ENCODE measurements around the gene PPFIBP2. TPM values are rescaled to one million over a fixed set of nuclear protein-coding genes. Genes with fewer than 3 reads are reported as not detected.

PPFIBP2 gene
- total RNA-seq, 1 experiment from 2014 or later, result 5.7 TPM

DNA sequence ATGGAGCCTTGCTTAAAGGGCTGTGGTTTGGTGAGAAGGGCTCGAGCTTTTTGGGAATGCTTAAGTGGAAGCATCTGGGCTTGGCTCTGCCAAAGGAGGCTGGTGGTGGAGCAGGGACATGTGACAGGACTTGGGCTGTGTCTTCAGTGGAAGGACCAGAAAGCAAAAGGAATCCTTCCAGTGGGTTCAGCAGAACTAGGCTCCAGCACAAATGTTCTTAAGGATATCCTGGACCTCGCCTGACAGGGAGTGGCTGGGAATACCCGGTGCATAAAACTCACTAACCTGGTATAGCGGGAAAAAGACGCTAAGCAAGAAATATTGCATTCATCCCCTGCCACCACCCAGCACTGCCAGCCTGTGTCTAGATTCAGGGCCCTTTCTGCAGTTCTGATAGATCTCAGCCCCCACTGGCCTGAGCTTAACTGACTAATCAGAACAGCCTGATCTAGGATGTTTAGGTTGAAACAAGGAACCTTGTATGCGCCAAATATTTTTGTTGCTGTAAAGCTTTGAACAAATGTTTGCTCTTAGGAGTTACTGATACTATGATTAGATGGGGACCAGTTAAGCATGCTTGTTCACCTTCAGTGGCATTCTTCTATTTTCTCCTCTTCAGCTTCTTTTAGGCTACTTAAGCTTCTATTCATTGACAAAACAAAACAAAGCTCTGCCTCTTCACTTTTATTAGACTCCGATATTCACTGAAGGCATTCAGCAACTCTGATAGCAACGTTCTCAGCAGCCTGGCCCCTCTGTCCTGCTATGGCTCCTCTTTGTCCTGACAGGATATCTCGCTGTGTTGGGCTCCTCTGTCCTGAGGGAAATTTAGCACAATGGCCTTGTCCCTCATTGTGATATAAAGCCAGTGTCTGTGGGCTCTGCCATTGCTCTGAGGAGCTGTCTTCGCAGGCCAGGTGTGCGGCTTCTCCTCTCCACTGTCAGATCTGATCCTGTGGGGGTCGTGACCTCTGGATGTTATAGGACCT is 25.0 kb downstream of the PPFIBP2 start (continued):
- TF ChIP-seq, protein P1, sequence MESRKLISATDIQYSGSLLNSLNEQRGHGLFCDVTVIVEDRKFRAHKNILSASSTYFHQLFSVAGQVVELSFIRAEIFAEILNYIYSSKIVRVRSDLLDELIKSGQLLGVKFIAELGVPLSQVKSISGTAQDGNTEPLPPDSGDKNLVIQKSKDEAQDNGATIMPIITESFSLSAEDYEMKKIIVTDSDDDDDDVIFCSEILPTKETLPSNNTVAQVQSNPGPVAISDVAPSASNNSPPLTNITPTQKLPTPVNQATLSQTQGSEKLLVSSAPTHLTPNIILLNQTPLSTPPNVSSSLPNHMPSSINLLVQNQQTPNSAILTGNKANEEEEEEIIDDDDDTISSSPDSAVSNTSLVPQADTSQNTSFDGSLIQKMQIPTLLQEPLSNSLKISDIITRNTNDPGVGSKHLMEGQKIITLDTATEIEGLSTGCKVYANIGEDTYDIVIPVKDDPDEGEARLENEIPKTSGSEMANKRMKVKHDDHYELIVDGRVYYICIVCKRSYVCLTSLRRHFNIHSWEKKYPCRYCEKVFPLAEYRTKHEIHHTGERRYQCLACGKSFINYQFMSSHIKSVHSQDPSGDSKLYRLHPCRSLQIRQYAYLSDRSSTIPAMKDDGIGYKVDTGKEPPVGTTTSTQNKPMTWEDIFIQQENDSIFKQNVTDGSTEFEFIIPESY (IDR thresholded peaks at IDR 0.05; ENCODE audit: extremely low read depth, insufficient replicate concordance, low read length), result no peak
- no peak for TF ChIP-seq EZH2phosphoT487 (IDR thresholded peaks at IDR 0.05; ENCODE audit: borderline replicate concordance)
- TF ChIP-seq EZH2 (IDR thresholded peaks at IDR 0.05), result no peak
- no peak for TF ChIP-seq SIN3A (IDR thresholded peaks at IDR 0.05; ENCODE audit: low read depth)

DNA sequence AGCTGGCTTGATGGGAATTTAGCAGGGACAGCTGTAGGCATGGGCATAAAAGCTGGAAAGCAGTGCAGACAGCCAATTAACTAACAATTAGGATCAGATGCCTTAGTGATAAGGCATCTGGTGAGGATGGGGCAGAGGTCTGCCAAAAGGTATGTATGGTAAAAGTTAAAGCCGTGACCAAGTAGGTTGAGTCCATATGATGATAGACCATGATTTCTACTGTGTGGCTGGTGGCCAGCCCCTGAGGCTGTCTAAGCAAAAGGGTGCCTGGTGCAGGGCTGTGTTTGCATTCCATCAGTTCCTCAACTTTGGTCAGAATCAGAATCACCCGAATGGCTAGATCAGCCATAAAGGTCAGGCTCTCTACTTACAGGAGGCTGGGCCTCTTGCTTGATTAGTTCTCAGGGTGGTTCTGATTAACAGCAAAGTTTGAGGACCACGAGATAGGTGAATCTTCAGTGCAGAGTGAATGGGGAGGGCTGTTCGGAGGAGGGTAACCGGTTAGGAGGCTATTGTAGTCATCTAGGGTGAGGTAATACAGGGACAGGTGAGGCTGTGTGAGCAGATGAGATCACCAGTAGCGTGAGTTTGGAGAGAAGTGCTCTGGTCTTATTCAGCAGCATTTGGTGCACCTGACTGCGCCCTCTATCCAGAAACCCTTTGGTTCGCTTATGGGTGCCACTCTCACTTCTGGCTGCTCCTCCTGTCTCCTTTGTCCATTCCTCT is 27.2 kb downstream of the PPFIBP2 start:
- Histone ChIP-seq H3K4me2 (ENCODE audit: low read length) (no peak overlapping the region), H3K9ac (ENCODE audit: low read length) (no peak overlapping the region), H3K79me2 (ENCODE audit: insufficient read depth, low read length) (no peaks in the 10 kb centered on the region), H4K20me1 (ENCODE audit: insufficient read depth) (no peaks in the 10 kb centered on the region), H3K4me3 (replicated peaks in 1 of 2; ENCODE audit: low read depth in 1 of 2, low read length in 2 of 2) (no peak overlapping the region), H3K9me3 (ENCODE audit: control insufficient read depth in 1 of 2, insufficient read depth in 1 of 2, low read depth in 1 of 2, low read length in 2 of 2) (no peaks in the 10 kb centered on the region), H3K9me2 (ENCODE audit: insufficient read depth) (no peaks in the 10 kb centered on the region), H3K27me3 (ENCODE audit: insufficient read depth, low read length) (0 out of 2 replicates have a peak, but pooled peaks cover 3% of the 10 kb centered on the region), H2AFZ (ENCODE audit: low read depth, low read length, poor library complexity, severe bottlenecking) (no peak overlapping the region), H3K27ac (ENCODE audit: low read depth, low read length) (no peak overlapping the region), H3K36me3 (ENCODE audit: control insufficient read depth in 1 of 2, insufficient read depth in 2 of 2, low read length in 2 of 2) (no peaks in the 10 kb centered on the region), H3K4me1 (ENCODE audit: control insufficient read depth in 1 of 2, insufficient read depth in 2 of 2, low read length in 2 of 2) (no peaks in the 10 kb centered on the region)
- TF ChIP-seq, protein P2, sequence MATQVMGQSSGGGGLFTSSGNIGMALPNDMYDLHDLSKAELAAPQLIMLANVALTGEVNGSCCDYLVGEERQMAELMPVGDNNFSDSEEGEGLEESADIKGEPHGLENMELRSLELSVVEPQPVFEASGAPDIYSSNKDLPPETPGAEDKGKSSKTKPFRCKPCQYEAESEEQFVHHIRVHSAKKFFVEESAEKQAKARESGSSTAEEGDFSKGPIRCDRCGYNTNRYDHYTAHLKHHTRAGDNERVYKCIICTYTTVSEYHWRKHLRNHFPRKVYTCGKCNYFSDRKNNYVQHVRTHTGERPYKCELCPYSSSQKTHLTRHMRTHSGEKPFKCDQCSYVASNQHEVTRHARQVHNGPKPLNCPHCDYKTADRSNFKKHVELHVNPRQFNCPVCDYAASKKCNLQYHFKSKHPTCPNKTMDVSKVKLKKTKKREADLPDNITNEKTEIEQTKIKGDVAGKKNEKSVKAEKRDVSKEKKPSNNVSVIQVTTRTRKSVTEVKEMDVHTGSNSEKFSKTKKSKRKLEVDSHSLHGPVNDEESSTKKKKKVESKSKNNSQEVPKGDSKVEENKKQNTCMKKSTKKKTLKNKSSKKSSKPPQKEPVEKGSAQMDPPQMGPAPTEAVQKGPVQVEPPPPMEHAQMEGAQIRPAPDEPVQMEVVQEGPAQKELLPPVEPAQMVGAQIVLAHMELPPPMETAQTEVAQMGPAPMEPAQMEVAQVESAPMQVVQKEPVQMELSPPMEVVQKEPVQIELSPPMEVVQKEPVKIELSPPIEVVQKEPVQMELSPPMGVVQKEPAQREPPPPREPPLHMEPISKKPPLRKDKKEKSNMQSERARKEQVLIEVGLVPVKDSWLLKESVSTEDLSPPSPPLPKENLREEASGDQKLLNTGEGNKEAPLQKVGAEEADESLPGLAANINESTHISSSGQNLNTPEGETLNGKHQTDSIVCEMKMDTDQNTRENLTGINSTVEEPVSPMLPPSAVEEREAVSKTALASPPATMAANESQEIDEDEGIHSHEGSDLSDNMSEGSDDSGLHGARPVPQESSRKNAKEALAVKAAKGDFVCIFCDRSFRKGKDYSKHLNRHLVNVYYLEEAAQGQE (IDR thresholded peaks at IDR 0.05; ENCODE audit: low read depth), result no peak
- no peak for TF ChIP-seq JUND (IDR thresholded peaks at IDR 0.05)
- TF ChIP-seq, protein P3, sequence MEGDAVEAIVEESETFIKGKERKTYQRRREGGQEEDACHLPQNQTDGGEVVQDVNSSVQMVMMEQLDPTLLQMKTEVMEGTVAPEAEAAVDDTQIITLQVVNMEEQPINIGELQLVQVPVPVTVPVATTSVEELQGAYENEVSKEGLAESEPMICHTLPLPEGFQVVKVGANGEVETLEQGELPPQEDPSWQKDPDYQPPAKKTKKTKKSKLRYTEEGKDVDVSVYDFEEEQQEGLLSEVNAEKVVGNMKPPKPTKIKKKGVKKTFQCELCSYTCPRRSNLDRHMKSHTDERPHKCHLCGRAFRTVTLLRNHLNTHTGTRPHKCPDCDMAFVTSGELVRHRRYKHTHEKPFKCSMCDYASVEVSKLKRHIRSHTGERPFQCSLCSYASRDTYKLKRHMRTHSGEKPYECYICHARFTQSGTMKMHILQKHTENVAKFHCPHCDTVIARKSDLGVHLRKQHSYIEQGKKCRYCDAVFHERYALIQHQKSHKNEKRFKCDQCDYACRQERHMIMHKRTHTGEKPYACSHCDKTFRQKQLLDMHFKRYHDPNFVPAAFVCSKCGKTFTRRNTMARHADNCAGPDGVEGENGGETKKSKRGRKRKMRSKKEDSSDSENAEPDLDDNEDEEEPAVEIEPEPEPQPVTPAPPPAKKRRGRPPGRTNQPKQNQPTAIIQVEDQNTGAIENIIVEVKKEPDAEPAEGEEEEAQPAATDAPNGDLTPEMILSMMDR (IDR thresholded peaks at IDR 0.05 in 2 of 3, conservative IDR thresholded peaks at IDR 0.05 in 1 of 3; ENCODE audit: borderline replicate concordance in 1 of 3, insufficient read depth in 1 of 3, low read depth in 2 of 3, low read length in 2 of 3), result no peak
- no peak for TF ChIP-seq SIN3A (IDR thresholded peaks at IDR 0.05; ENCODE audit: low read depth)
- no peak for TF ChIP-seq SP1 (IDR thresholded peaks at IDR 0.05; ENCODE audit: low read depth)
- no peak for TF ChIP-seq TCF7L2 (IDR thresholded peaks at IDR 0.05; ENCODE audit: borderline replicate concordance, extremely low read depth, insufficient read depth, insufficient read length)
- no peak for TF ChIP-seq ZFX (IDR thresholded peaks at IDR 0.05)
- TF ChIP-seq YY1 (IDR thresholded peaks at IDR 0.05; ENCODE audit: extremely low read depth, insufficient replicate concordance, low read depth, low read length), result no peak
- TF ChIP-seq, protein P4, sequence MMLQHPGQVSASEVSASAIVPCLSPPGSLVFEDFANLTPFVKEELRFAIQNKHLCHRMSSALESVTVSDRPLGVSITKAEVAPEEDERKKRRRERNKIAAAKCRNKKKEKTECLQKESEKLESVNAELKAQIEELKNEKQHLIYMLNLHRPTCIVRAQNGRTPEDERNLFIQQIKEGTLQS (IDR thresholded peaks at IDR 0.05), result no peak
- DNase-seq (ENCODE audit: low read depth, low spot score), result no peak
- no TSS peak for BruUV-seq (replicated peaks)
- no peak for ATAC-seq
- RAD21 ChIA-PET (ENCODE audit: low non-redundant PET in 1 of 2, low total read pairs in 2 of 2, uncharacterized antibody in 2 of 2, unreplicated experiment in 2 of 2), result no interaction called here
- CTCF ChIA-PET, result no interaction called here
- intact Hi-C loops (cut with micrococcal nuclease), result no loop called here
- POLR2A ChIA-PET, result no interaction called here

Data from HCT116 (cell line).